ENCODE data around the gene KRTAP12-3.
"Not testable (repeated sequence)": the region's sequence is repeated elsewhere in the genome, so short reads cannot be mapped to it uniquely, and the experiment has no call there.

KRTAP12-3 gene

DNA sequence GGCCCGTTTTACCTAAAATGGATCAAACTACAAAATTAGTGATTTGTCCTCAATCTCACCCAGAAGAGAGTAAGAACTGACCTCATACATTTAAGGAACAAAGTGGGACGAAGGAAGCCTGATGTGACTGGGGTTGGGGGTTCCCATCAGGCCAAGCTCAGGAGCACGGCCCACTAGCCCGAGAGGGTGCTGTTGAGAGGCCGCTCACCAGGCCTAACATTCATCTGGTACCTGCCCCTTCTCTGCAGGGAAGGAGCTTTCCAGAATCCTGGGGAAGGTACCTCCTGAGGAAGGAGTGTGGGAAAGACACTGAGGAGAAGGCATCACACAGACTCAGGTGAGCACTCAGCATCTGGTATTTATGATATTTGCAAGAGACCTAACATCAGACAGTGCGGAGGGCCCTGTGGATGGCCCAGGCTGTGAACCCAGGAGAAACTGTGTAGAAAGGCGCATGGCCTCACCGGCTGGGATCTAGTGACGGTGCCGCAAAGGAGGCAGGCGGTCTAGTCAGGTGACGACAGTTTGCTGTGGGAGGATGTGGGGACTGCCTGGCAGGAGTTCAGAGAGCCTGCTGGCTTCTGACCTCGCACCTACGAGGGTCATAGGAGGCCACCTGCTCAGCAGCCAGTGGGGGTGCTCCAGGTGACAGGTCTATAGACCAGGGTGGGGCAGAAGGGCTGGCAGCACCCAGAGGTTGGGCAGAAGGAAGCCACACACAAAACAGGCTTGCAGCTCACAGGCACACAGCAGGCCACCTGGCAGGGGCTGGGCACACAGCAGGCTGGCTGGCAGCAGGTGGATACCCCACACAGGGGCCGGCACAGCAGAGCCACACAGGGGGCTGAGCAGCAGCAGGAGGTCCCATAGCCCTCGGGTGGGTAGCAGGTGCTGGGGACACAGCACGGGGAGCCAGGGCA is 3.8 kb upstream of the KRTAP12-3 start:
- no peak overlapping the region for H3K4me3 ChIP-seq (ENCODE audit: low read length)
- no peaks in the 10 kb centered on the region for H3K9me3 ChIP-seq (ENCODE audit: insufficient read depth, low read depth, low read length)
- no peaks in the 10 kb centered on the region for H3K36me3 ChIP-seq (ENCODE audit: insufficient read depth, low read length)
- peaks cover 5% of the 10 kb centered on the region; the same call in 1 of the 2 replicates for H3K4me1 ChIP-seq (ENCODE audit: insufficient read depth, low read length)
- no peak overlapping the region for H3K27ac ChIP-seq (ENCODE audit: low read depth, low read length)
- H3K9ac ChIP-seq (ENCODE audit: low read depth, low read length): no peak overlapping the region
- 89% methylated on average over 17 of the region's 17 CpGs for WGBS
- no peaks in the 10 kb centered on the region for H3K27me3 ChIP-seq (ENCODE audit: insufficient read depth, low read length)

DNA sequence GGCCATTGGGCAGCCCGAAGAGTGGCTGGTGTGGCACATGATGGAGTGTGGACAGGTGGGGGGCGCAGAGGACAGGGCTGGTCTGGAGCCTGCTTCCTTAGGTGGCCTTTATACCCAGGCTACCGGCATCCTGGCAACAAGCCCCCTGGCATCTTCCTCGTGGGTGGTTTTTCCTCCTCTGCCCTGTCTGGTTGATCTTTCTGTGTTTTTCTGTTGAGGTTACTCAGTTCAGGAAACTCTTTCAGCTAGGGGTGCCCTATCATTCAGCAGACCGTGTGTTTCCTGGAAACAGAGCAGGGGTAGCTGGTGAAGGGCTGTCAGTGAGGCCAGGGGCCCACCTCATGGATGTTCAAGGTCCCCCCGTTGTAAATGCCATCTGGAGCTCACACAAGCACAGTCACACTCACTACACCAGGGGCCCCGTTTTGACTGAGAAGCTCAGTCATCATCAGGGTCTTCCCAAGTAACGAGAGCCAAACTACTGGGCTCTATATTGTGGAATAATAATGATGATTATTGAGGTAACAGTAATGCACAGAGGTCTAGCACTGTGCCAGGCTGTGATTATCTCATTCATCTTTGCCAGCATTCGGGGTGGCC is 3.1 kb upstream of the KRTAP12-3 start, which contains the start of gene KRTAP12-4:
Gene KRTAP12-4, minus strand, starts transcription at position 84 of the 600 bp plus-strand sequence. Its CDS starts 45 bp downstream, at position 39.
- Histone ChIP-seq H3K9ac (ENCODE audit: low read depth, low read length) (no peak within 1 kb of the TSS), H3K4me3 (ENCODE audit: low read length) (no peak within 1 kb of the TSS), H3K4me1 (ENCODE audit: insufficient read depth, low read length) (peaks cover 13% of the 10 kb centered on the region), H3K36me3 (ENCODE audit: insufficient read depth, low read length) (no peaks in the 10 kb centered on the region), H3K27me3 (ENCODE audit: insufficient read depth, low read length) (no peaks in the 10 kb centered on the region), H3K9me3 (ENCODE audit: insufficient read depth, low read depth, low read length) (no peaks in the 10 kb centered on the region), H3K27ac (ENCODE audit: low read depth, low read length) (no peak within 1 kb of the TSS)
- 92% methylated on average over 9 of the region's 9 CpGs for WGBS

DNA sequence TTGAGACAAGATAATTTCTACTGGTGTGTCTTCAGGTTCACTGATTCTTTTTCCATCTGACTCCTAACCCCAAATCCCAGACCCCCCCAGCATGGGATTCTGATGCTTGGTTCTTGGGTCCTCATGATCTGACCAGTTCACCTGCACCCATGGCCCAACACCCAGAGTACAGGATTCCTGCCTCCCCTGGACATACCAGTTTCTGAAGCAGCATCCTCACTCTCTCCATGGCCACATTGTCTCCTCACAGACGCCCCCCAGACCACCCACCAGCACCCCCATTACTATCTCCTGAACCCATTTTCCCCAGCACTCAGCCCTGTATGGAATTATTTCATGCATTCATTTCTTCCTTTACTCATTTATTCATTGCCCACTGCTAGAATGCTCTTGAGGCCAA is 864 bp upstream of the KRTAP12-3 start:
- H3K9me3 ChIP-seq (ENCODE audit: insufficient read depth, low read depth, low read length): no peaks in the 10 kb centered on the region
- no peaks in the 10 kb centered on the region for H3K27me3 ChIP-seq (ENCODE audit: insufficient read depth, low read length)
- H3K4me3 ChIP-seq (ENCODE audit: low read length): no peak overlapping the region
- no peak overlapping the region for H3K9ac ChIP-seq (ENCODE audit: low read depth, low read length)
- WGBS: 76% methylated on average over 1 of the region's 1 CpG
- peaks cover 25% of the 10 kb centered on the region for H3K4me1 ChIP-seq (ENCODE audit: insufficient read depth, low read length)
- H3K36me3 ChIP-seq (ENCODE audit: insufficient read depth, low read length): no peaks in the 10 kb centered on the region
- H3K27ac ChIP-seq (ENCODE audit: low read depth, low read length): no peak overlapping the region

- no peak overlapping the region for H3K9ac ChIP-seq (ENCODE audit: low read depth, low read length)
- H3K9me3 ChIP-seq (ENCODE audit: insufficient read depth, low read depth, low read length): no peaks in the 10 kb centered on the region
- H3K4me3 ChIP-seq (ENCODE audit: low read length): no peak overlapping the region
- WGBS: 94% methylated on average over 5 of the region's 5 CpGs
- H3K36me3 ChIP-seq (ENCODE audit: insufficient read depth, low read length): no peaks in the 10 kb centered on the region
- peaks cover 25% of the 10 kb centered on the region for H3K4me1 ChIP-seq (ENCODE audit: insufficient read depth, low read length)
- H3K27ac ChIP-seq (ENCODE audit: low read depth, low read length): no peak overlapping the region
- no peaks in the 10 kb centered on the region for H3K27me3 ChIP-seq (ENCODE audit: insufficient read depth, low read length)
Measured at GRCh38 chr21:44658541-44658910, 794 bp downstream of the KRTAP12-3 start.

DNA sequence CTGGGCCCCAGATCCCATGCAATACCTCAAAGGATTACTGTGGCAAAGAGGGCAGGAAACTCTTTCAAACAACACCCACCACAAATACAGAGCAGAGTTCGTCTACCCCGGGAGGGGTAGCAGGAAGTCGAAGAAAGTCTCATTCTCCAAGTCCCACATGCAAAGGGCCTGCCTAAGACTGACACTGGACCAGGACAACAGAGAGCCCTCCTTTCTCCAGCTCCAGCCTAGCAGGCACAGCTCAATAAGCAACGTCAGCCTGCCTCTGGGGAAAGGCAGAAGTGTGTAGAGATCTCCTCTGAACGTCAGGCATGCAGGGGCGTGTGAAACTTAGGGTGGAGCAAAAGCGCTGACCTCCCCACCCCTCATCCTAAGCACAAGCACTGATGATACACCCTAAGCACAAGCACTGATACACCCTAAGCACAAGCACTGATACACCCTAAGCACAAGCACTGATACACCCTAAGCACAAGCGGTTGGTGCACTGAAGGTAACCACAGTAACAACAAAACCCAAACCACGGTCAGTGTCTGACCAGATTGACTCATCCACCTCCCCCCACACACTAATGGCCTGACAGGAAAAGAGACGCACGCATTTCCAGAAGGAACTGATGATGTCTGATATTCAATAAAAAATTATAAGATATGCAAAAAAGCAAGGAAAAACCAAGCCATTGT is 1.3 kb downstream of the KRTAP12-3 start:
- Histone ChIP-seq H3K9me3 (ENCODE audit: insufficient read depth, low read depth, low read length) (no peaks in the 10 kb centered on the region), H3K27me3 (ENCODE audit: insufficient read depth, low read length) (no peaks in the 10 kb centered on the region), H3K4me3 (ENCODE audit: low read length) (no peak overlapping the region), H3K36me3 (ENCODE audit: insufficient read depth, low read length) (no peaks in the 10 kb centered on the region), H3K27ac (ENCODE audit: low read depth, low read length) (no peak overlapping the region), H3K9ac (ENCODE audit: low read depth, low read length) (no peak overlapping the region), H3K4me1 (ENCODE audit: insufficient read depth, low read length) (peaks cover 25% of the 10 kb centered on the region)
- WGBS: 74% methylated on average over 9 of the region's 11 CpGs

DNA sequence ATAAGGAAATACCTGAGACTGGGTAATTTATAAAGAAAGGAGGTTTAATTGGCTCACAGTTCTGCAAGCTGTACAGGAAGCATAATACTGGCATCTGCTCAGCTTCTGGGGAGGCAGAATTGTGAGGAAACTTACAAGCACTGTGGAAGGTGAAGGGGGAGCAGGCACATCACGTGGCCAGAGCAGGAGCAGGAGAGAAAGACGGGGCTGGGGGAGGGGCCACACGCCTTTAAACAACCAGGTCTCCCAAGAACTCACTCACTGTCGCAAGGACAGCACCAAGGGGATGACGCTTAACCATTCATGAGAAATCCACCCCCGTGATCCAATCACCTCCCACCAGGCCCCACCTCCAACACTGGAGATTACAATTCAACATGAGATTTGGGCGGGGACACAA is 3.8 kb downstream of the KRTAP12-3 start:
- not testable (repeated sequence) for H3K9ac ChIP-seq (ENCODE audit: low read depth, low read length); H3K36me3 ChIP-seq (ENCODE audit: insufficient read depth, low read length); H3K27me3 ChIP-seq (ENCODE audit: insufficient read depth, low read length); H3K9me3 ChIP-seq (ENCODE audit: insufficient read depth, low read depth, low read length); H3K4me3 ChIP-seq (ENCODE audit: low read length); H3K27ac ChIP-seq (ENCODE audit: low read depth, low read length)
- 36% methylated on average over 6 of the region's 7 CpGs for WGBS
- peaks cover 25% of the 10 kb centered on the region for H3K4me1 ChIP-seq (ENCODE audit: insufficient read depth, low read length)

DNA sequence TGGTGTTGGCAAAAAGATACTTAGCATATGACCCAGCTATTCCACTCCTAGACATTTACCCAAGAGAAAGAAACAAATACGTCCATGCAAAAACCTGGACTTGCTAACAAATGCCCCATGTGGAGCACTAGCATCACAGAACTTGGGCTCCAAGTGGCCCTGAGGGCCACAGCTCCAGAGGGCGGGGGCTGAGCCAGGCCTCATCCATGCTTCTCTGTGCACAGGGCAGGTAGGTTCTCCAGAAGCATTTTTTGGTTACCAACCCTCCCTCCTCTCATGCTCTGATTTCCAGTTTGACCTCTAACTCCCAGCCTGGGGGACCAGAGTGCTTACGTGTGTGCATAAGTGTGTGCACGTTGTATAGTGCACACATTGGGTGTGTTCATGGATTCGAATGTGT is 7.0 kb downstream of the KRTAP12-3 start:
- Histone ChIP-seq H3K4me3 (ENCODE audit: low read length) (no peak overlapping the region), H3K36me3 (ENCODE audit: insufficient read depth, low read length) (no peaks in the 10 kb centered on the region), H3K9me3 (ENCODE audit: insufficient read depth, low read depth, low read length) (peaks cover 5% of the 10 kb centered on the region; the same call in 1 of the 2 replicates), H3K27ac (ENCODE audit: low read depth, low read length) (no peak overlapping the region), H3K4me1 (ENCODE audit: insufficient read depth, low read length) (peaks cover 12% of the 10 kb centered on the region), H3K27me3 (ENCODE audit: insufficient read depth, low read length) (no peaks in the 10 kb centered on the region), H3K9ac (ENCODE audit: low read depth, low read length) (no peak overlapping the region)
- 93% methylated on average over 5 of the region's 5 CpGs for WGBS

DNA sequence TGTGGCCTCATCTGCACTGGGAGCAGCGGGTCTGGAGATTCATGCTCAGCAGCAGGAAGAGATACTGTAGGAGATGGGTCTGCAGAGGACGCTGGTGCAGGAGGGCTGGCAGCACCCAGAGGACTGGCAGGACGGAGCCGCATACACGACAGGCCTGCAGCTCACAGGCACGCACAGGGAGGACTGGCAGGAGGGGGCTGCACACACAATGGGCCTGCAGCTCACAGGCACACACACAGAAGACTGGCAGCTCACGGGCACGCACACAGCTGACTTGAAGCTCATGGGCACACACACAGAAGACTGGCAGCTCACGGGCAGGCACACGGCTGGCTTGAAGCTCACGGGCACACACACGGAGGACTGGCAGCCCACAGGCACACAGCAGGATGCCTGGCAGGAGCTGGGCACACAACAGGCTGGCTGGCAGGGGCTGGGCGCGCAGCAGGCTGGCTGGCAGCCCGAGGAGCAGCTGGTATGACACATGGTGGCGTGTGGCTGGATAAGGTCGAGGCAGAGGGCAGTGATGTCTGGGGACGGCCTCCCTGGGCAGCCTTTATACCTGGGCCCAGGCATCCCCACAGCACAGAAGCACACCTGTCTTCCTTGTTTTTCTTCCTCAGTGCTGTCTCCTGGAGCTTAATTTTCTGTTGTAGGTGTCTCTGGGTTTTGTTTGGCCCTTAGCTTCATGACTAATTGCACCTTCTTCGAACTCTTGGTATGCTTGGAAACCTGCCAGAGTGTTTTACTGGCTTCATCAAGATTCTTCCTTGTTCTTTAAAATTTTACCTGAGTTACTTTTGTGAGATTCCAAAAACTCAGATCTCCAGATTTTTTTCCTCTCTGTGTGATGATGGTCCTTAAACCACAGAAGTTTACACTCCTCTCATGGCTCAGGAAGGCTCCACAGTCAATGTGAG is 8.9 kb downstream of the KRTAP12-3 start, which contains the start of gene KRTAP12-2:
Gene KRTAP12-2, minus strand, starts transcription at position 527 of the 920 bp plus-strand sequence. Its CDS starts 41 bp downstream, at position 486.
- no peak within 1 kb of the TSS for H3K27ac ChIP-seq (ENCODE audit: low read depth, low read length)
- peaks cover 24% of the 10 kb centered on the region for H3K9me3 ChIP-seq (ENCODE audit: insufficient read depth, low read depth, low read length)
- H3K27me3 ChIP-seq (ENCODE audit: insufficient read depth, low read length): no peaks in the 10 kb centered on the region
- H3K4me1 ChIP-seq (ENCODE audit: insufficient read depth, low read length): no peaks in the 10 kb centered on the region
- H3K4me3 ChIP-seq (ENCODE audit: low read length): no peak within 1 kb of the TSS
- H3K9ac ChIP-seq (ENCODE audit: low read depth, low read length): no peak within 1 kb of the TSS
- 89% methylated on average over 19 of the region's 19 CpGs for WGBS
- H3K36me3 ChIP-seq (ENCODE audit: insufficient read depth, low read length): no peaks in the 10 kb centered on the region

GRCh38 chr21:44667612-44668011 is 9.9 kb downstream of the KRTAP12-3 start:
- Histone ChIP-seq H3K4me3 (ENCODE audit: low read length) (no peak overlapping the region), H3K27ac (ENCODE audit: low read depth, low read length) (no peak overlapping the region), H3K27me3 (ENCODE audit: insufficient read depth, low read length) (no peaks in the 10 kb centered on the region), H3K4me1 (ENCODE audit: insufficient read depth, low read length) (no peaks in the 10 kb centered on the region), H3K9ac (ENCODE audit: low read depth, low read length) (no peak overlapping the region), H3K36me3 (ENCODE audit: insufficient read depth, low read length) (no peaks in the 10 kb centered on the region), H3K9me3 (ENCODE audit: insufficient read depth, low read depth, low read length) (peaks cover 29% of the 10 kb centered on the region)
- WGBS: 100% methylated on average over 1 of the region's 1 CpG

- no peak overlapping the region for H3K4me3 ChIP-seq (ENCODE audit: low read length)
- no peak overlapping the region for H3K9ac ChIP-seq (ENCODE audit: low read depth, low read length)
- 92% methylated on average over 3 of the region's 3 CpGs for WGBS
- H3K4me1 ChIP-seq (ENCODE audit: insufficient read depth, low read length): no peaks in the 10 kb centered on the region
- H3K9me3 ChIP-seq (ENCODE audit: insufficient read depth, low read depth, low read length): peaks cover 35% of the 10 kb centered on the region
- no peaks in the 10 kb centered on the region for H3K27me3 ChIP-seq (ENCODE audit: insufficient read depth, low read length)
- no peaks in the 10 kb centered on the region for H3K36me3 ChIP-seq (ENCODE audit: insufficient read depth, low read length)
- H3K27ac ChIP-seq (ENCODE audit: low read depth, low read length): no peak overlapping the region
Measured at GRCh38 chr21:44670642-44671432, 13.1 kb downstream of the KRTAP12-3 start.

Measured in HUES64 (cell line).